Neural progenitor cell (in vitro differentiated cells): ENCODE measurements around the gene RELN. TPM values are rescaled to one million over a fixed set of nuclear protein-coding genes. Genes with fewer than 3 reads are reported as not detected.

ENCODE experiments used
- DNase-seq: peaks from one replicate; pipeline ENCODE4 v3.0.0-alpha.2; 2016; ENCODE audit warnings: low spot score
- H2AFZ ChIP-seq: fragments of 200-600 bp; sonication (generic); replicated peaks from 2 replicates; pipeline ENCODE4 v1.6.1; 2016; ENCODE audit warnings: antibody characterized with exemption
- H3F3A ChIP-seq: fragments of 200-600 bp; sonication (generic); 2 replicates; pipeline ENCODE4 v1.6.1; 2016; ENCODE audit warnings: antibody characterized with exemption, low read depth
- H3K27ac ChIP-seq: fragments of 200-600 bp; sonication (generic); 2 replicates; pipeline ENCODE4 v1.5.1; 2016; ENCODE audit warnings: mild to moderate bottlenecking
- H3K27me3 ChIP-seq: fragments of 200-600 bp; sonication (generic); 2 replicates; pipeline ENCODE4 v1.6.1; 2016; ENCODE audit warnings: mild to moderate bottlenecking, moderate library complexity
- H3K36me3 ChIP-seq: fragments of 200-600 bp; sonication (generic); 2 replicates; pipeline ENCODE4 v1.5.1; 2016
- H3K4me1 ChIP-seq: fragments of 200-600 bp; sonication (generic); 2 replicates; pipeline ENCODE4 v1.6.1; 2016; ENCODE audit warnings: mixed run types
- H3K4me2 ChIP-seq: fragments of 200-600 bp; sonication (generic); 2 replicates; pipeline ENCODE4 v1.6.1; 2016
- H3K4me3 ChIP-seq: fragments of 200-600 bp; sonication (generic); 2 replicates; pipeline ENCODE4 v1.5.1; 2016
- H3K79me2 ChIP-seq: fragments of 200-600 bp; sonication (generic); 2 replicates; pipeline ENCODE4 v1.6.1; 2016; ENCODE audit warnings: low read depth
- H3K9ac ChIP-seq: fragments of 200-600 bp; sonication (generic); 2 replicates; pipeline ENCODE4 v1.6.1; 2016
- H3K9me3 ChIP-seq: fragments of 200-600 bp; sonication (generic); 2 replicates; pipeline ENCODE4 v1.5.1; 2016; ENCODE audit warnings: low read depth
- H4K20me1 ChIP-seq: fragments of 200-600 bp; sonication (generic); 2 replicates; pipeline ENCODE4 v1.6.1; 2016; ENCODE audit warnings: low read depth
- H3K27ac Mint-ChIP-seq: 3 replicates; pipeline ENCODE4 v1.8.0; 2021; ENCODE audit warnings: mixed read lengths
- H3K27me3 Mint-ChIP-seq: 2 replicates; pipeline ENCODE4 v1.8.0; 2022; ENCODE audit warnings: low read depth, mild to moderate bottlenecking, inconsistent platforms, moderate library complexity, mixed read lengths; ENCODE audit not compliant: insufficient read depth
- H3K36me3 Mint-ChIP-seq: 3 replicates; pipeline ENCODE4 v1.8.0; 2021; ENCODE audit warnings: mixed read lengths
- H3K4me1 Mint-ChIP-seq: 3 replicates; pipeline ENCODE4 v1.8.0; 2021; ENCODE audit warnings: mixed read lengths
- H3K4me3 Mint-ChIP-seq: 3 replicates; pipeline ENCODE4 v1.8.0; 2021; ENCODE audit warnings: mild to moderate bottlenecking, moderate library complexity, mixed read lengths
- H3K9me3 Mint-ChIP-seq: 3 replicates; pipeline ENCODE4 v1.8.0; 2020; ENCODE audit warnings: mixed read lengths
- CTCF ChIP-seq: fragments of 200-600 bp; sonication (generic); IDR thresholded peaks from 2 replicates; pipeline ENCODE4 v1.5.1; 2017; ENCODE audit warnings: antibody characterized with exemption, mild to moderate bottlenecking
- EZH2 ChIP-seq: fragments of 200-600 bp; sonication (generic); IDR thresholded peaks from 2 replicates; pipeline ENCODE4 v1.6.1; 2017; ENCODE audit warnings: antibody characterized with exemption, mild to moderate bottlenecking, moderate library complexity
- EZH2phosphoT487 ChIP-seq: fragments of 200-600 bp; sonication (generic); IDR thresholded peaks from 2 replicates; pipeline ENCODE4 v1.6.1; 2017; ENCODE audit warnings: antibody characterized with exemption
- total RNA-seq: library from RNA; depleted of rRNA; stranded (reverse); fragments of >200 nt; gene quantifications from 2 replicates; pipeline ENCODE4 v1.2.3, GENCODE V29; 2015; ENCODE audit warnings: low replicate concordance

RELN gene
- total RNA-seq, 1 donor from 2014 or later: 0.02 TPM

GRCh38 chr7:103944230-103944900 lies 45.1 kb downstream of the RELN start:
- no peaks in the 10 kb centered on the region for H4K20me1 ChIP-seq
- H3K4me3 Mint-ChIP-seq: no peak overlapping the region
- no peaks in the 10 kb centered on the region for H3K36me3 Mint-ChIP-seq
- no peaks in the 10 kb centered on the region for H3K79me2 ChIP-seq
- H3K36me3 ChIP-seq: no peaks in the 10 kb centered on the region
- no peaks in the 10 kb centered on the region for H3K9me3 ChIP-seq
- TF ChIP-seq EZH2phosphoT487 (no peak), CTCF (no peak), EZH2 (no peak)
- H3K9me3 Mint-ChIP-seq: no peaks in the 10 kb centered on the region
- no peak overlapping the region for H3K27ac Mint-ChIP-seq
- H3K4me1 ChIP-seq: no peaks in the 10 kb centered on the region
- DNase-seq: no peak
- no peak overlapping the region for H2AFZ ChIP-seq
- no peaks in the 10 kb centered on the region for H3K27me3 Mint-ChIP-seq
- no peaks in the 10 kb centered on the region for H3K27me3 ChIP-seq
- peaks cover 4% of the 10 kb centered on the region for H3K4me1 Mint-ChIP-seq
- no peak overlapping the region for H3K4me2 ChIP-seq
- H3K27ac ChIP-seq: no peak overlapping the region
- no peak overlapping the region for H3K9ac ChIP-seq
- H3F3A ChIP-seq: no peaks in the 10 kb centered on the region
- no peak overlapping the region for H3K4me3 ChIP-seq

GRCh38 chr7:103941976-103942375 lies 47.5 kb downstream of the RELN start:
- H3K9ac ChIP-seq: no peak overlapping the region
- no peak overlapping the region for H3K4me2 ChIP-seq
- no peaks in the 10 kb centered on the region for H3K9me3 Mint-ChIP-seq

GRCh38 chr7:103940382-103941268 lies 48.8 kb downstream of the RELN start:
- Mint-ChIP-seq H3K9me3 (no peaks in the 10 kb centered on the region), H3K27me3 (no peaks in the 10 kb centered on the region), H3K4me1 (peaks cover 4% of the 10 kb centered on the region), H3K27ac (no peak overlapping the region), H3K4me3 (no peak overlapping the region), H3K36me3 (no peaks in the 10 kb centered on the region)
- Histone ChIP-seq H3K4me2 (no peak overlapping the region), H3K36me3 (no peaks in the 10 kb centered on the region), H3K27me3 (no peaks in the 10 kb centered on the region), H3F3A (no peaks in the 10 kb centered on the region), H3K4me3 (no peak overlapping the region), H2AFZ (no peak overlapping the region), H3K9ac (no peak overlapping the region), H4K20me1 (no peaks in the 10 kb centered on the region), H3K9me3 (no peaks in the 10 kb centered on the region), H3K79me2 (no peaks in the 10 kb centered on the region), H3K27ac (no peak overlapping the region), H3K4me1 (no peaks in the 10 kb centered on the region)
- no peak for DNase-seq
- TF ChIP-seq CTCF: no peak

More at GRCh38 chr7:103941976-103942375, 47.5 kb downstream of the RELN start:
- Histone ChIP-seq H3K27me3 (no peaks in the 10 kb centered on the region), H4K20me1 (no peaks in the 10 kb centered on the region), H3K79me2 (no peaks in the 10 kb centered on the region), H3K4me1 (no peaks in the 10 kb centered on the region), H3K27ac (no peak overlapping the region), H3F3A (no peaks in the 10 kb centered on the region), H3K4me3 (no peak overlapping the region), H3K36me3 (no peaks in the 10 kb centered on the region), H2AFZ (no peak overlapping the region), H3K9me3 (no peaks in the 10 kb centered on the region)
- H3K4me3 Mint-ChIP-seq: no peak overlapping the region
- H3K4me1 Mint-ChIP-seq: peaks cover 4% of the 10 kb centered on the region
- TF ChIP-seq CTCF (no peak), EZH2 (no peak), EZH2phosphoT487 (no peak)
- H3K27me3 Mint-ChIP-seq: no peaks in the 10 kb centered on the region
- H3K36me3 Mint-ChIP-seq: no peaks in the 10 kb centered on the region
- no peak for DNase-seq
- no peak overlapping the region for H3K27ac Mint-ChIP-seq
